ENCODE data around the gene NSD2.
"Not testable (repeated sequence)": the region's sequence is repeated elsewhere in the genome, so short reads cannot be mapped to it uniquely, and the experiment has no call there.

The NSD2 gene

DNA sequence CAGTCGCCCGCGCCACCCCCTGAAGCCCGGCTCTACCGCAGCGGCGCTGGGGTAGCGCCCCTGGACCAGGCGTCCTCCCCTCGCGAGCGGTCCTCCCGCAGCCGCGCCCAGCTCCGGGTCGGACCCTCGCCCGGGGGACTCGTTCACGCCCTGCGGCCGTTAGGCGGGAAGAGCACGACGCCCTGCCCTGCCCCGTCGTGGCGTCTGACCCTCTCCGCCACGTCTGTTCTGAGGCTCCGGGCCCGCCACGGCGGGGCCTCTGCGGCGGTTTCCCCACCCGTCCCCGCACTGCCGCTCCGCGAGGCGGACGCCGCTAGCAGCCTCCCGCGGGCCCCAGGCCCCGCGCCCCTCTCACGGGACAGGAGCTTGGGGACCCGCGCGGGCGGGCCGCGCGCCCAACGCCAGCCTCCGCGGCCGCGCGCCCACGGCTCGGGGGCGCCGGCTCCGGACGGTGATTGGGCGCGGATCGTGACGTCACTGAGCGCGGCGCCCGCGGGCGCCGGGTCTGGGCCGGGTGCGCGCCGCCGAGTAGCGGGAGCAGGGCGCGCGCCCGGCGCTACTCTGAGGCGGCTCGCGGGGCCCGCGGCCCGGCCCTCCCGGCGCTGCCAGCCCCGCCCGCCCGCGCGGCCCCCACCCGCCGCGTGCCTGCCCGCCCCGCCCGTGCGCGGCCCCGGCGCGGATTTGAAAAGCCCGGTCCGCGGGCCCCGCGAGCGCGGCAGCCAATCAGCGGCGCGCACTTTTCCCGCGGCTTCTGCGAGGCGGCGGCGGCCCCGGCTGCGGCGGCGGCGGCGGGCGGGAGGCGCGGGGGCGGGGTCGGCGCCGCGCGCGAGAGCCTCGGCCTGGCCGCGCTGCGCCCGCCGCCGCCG, at the start of gene NSD2:
NSD2 (plus strand) TSS at position 816 of the 866 bp plus-strand sequence. CDS start 29,262 bp downstream, outside the sequence.
- DNase-seq (ENCODE audit: low read depth in 2 of 2), result peak; percentile 80 to 85

DNA sequence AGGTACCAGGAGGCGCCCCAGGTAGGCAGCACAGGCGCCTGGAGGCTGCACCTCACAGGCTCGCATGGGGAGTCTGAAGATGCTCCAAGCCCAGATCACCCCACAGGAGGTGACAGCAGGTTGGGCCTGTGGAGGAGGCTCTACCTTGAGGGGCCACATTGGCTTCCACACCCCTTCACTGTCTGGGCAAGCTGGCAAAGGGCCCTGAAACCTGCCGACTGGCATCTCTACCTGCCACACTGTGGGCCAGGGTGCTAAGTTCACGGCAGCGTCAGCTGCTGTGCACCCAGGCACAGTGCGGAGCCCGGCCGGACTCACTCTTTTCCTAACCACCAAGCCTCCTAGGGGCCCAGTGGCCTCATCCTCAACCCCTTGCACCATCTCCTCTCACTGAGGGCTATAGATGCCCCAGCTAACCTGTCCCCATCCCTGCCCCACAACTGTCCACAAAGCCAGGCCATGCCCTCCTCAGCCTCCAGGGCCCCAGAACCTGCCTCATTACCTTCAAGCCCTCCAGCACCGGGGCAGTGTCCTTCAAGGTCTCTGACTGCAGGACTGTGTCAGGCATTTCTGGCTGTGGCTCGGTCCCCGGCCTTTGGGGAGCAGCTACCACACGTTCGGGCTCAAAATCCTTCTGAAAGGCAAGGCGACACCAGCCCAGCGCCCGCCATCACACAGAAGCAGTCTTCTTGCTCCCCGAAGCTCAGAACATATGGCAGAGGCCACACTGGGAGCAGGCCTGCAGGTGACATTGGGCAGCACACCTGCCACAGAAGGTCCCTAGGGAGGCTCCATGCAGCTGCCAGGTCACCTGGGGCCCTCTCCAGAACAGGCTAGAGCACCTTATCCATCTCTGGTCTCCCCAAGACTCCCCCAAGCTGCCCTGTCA, 49.3 kb upstream of the NSD2 start:
- no peak for DNase-seq (ENCODE audit: low read depth in 2 of 2)

DNA sequence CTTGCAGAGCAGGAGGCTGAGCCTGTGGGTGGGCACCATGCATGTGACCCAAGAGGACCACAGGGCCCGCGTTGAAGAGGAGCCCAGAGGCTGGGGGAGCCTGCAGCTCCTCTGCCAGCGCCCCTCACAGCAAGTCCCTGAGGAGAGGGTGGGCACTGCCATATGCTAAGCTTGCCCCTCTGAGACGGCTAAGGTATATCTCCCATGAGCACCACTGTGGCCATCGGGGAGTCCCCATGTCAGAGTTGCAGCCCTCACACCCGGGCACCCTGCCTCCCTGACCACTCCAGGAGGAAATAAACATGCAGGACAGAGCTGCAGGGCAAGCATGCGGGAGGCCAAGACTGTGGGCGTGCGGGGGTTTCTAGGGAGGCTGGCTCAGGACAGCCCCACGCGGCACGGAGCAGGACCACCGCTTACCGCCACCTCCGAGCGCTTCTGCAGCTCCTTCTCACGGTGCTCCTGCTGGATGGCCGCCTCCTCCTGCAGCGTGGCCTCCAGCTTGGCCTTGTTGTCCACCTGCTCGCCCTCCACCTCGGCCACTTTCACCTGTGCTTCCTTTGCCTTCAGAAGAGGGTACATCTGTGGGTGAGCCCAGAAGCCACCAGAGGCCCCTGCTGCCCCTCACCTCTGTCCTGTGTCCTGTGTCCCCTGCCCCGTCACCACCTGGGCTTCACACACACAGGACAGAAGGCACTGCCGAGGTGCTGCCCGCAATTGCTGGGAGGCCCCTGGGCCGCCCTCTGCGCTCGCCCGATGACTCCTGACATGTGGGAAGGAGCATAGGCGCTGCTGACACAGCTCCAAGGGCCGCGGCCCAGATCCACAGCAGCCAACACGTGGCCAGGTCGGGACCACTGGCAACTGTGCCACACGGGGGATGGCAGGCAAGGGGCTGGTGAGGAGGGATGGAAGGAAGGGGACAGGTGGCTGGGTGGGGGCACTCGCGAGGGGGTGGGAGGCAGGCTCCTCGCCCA, 48.3 kb upstream of the NSD2 start:
- no peak for DNase-seq (ENCODE audit: low read depth in 2 of 2)

DNA sequence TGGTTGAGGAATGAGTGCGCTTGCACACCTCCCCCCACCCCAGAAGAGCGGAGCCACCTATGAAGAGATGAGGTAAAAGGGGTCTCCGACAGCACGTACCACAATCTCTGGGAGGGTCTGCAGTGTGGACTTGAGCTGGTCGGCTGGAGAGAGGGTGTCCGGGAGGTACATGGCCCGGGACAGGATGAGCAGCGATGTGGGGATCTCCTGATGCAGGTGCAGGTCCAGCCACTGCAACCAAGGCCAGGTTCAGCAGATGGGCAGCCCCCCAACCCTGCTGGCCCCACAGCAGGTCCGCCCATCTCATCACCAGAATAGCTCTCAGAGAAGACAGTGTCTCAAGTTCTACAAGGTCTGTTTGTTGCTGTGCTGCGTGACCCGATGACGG, 47.7 kb upstream of the NSD2 start:
- DNase-seq (ENCODE audit: low read depth in 2 of 2), result no peak

DNA sequence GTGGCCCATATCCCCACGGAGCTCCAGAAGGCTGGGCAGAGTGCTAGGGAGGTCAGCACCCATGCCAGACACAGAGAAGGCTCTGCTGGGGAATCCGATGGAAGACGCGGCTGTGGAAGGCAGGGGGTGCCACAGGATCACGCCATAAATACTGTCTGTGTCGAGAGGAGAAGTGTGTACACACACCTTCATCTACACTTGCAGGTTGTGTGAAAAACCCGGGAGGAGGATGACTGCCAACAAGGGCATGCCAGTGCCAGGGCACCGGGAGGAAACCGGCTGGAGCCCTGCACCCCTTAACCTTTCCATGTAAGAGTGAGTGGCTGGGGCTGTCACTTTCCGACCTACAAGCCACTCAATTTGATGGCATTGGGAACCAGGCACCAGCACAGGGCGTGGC, 46.4 kb upstream of the NSD2 start:
- DNase-seq (ENCODE audit: low read depth in 2 of 2), result no peak

DNA sequence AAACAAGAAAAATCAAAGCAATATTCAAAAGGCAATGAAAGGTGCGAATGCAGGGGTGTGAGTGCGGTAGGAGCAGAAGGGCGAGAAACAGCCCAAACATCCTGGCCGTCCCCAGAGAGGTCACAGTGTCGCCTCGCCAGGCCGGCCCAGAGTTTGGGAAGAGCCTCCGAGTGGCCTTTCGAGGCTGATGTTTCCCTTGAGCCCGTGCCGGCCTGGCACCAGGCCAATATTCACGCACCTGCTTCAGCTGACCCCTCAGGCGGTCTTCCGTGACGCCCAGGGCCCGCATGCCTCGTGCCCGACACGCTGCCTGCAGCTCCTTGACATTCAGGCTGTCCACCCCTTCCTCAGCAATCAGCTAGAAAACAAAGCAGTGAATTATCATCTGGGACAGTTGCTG, 45.9 kb upstream of the NSD2 start:
- no peak for DNase-seq (ENCODE audit: low read depth in 2 of 2)

DNA sequence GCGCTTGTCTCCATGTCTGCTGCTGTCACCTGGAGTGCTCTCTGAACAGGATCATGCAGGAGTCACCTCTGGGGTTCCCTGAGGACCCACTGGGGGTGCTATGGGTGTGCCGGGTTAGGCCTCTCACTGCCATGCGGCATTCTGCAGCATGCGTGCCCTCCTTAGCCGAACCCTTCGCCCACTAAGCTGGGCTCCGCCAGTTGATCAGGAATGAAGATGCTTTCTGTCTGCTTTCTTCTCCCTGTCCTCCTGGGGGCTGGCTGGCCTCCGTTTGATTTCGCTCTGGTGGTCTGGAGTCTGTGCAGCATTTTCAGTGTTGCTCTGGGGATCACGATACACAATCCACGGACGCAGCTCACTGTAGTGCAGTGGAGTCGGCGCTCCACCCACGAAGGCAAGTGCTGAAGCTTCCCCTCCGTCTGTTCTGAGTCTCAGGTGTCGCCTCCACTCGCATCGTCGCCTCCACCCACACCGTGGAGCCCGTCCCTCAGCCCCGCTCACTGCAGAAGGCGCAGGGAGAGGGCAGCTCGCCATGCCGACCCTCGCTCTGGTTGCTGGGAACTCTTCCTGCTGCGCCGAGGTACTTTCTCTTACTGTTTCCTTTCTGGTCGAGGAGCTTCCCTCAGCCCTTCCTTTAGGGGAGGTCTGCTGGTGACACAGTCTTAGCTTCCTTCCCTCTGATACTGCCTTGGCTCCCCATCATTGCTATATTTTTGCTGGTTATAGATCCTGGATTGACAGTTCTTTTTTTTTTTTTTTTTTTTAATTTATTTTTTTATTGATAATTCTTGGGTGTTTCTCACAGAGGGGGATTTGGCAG, 44.5 kb upstream of the NSD2 start:
- DNase-seq (ENCODE audit: low read depth in 2 of 2), result no peak

DNA sequence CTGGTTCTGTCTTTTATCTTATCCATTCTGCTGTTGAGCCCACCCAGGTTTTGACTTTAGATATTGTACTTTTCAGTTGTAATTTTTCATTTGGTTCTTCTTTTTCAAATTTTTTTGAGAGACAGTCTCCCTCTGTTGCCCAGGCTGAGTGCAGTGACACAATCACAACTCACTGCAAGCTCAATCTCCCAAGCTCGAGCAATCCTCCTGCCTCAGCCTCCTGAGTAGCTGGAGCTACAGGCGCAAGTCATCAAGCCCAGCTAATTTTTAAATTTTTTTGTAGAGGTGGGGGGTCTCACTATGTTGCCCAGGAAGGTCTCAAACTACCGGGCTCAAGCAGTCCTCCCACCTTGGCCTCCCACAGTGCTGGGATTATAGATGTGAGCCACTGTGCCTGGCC, 41.0 kb upstream of the NSD2 start:
- no peak for DNase-seq (ENCODE audit: low read depth in 2 of 2)

DNA sequence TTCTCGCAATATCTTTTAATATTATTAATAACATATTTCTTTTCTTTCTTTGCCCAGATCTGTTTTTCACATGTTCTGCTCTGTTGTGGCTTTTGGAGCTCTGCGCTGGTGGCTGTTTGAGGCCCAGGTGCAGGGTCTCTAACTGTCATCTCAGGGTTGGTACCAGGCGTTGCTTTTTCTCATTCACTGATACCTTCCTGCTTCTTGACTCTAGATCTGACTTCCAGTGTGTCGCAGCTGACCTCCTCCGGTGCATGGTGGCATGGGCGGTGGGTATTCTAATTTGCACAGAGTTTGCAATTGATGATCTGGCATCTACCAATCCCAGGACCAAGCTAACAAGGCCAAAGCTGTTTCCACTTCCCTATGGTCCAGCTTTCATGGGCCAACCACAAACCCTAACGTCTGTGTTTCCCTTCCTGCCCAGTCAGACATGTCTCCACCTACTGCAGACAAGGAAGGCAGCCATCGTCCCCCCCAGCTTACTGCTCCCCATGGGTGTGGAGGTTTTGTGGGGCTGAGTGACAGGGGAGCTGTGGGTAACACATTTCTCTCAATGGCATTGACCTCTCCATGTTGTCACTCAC, 40.5 kb upstream of the NSD2 start:
- no peak for DNase-seq (ENCODE audit: low read depth in 2 of 2)

DNA sequence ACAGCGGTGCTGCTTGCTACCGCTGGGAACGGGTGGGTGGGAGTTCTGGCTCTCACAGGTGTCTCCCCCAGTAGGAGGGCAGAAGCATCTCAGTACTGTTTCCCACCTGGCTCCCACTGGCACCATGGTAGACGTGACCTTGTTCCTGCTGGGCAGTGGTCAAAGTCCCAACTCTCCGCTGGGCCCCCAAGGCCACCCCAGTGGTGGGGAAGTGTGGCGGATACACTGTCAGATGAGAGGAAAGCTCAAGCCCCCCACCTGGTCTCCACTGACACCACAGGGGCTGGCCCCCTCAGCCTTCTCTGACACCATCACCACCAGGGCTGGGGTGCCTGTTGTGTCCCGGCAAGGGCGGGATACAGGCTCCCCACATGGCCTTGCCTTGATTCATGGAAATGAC, 39.9 kb upstream of the NSD2 start:
- no peak for DNase-seq (ENCODE audit: low read depth in 2 of 2)

DNA sequence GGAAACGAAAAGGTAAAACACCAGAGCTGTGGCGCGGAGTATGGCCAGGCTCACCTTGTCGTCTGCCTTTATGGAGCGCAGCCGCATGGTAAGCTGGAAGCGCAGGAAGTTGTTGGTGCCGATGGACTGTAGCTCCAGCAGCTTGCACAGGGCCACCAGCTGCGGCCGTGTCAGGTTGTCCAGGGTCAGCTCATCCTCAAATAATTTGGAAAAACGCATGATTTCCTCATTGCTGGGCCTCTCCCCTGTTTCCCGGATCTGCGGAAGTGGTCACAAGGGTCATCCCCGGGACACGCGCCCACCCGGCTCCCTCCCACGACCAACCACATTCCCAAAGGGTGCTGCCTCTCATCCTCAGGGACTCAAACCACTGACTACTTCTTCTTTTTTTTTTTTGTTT, 38.5 kb upstream of the NSD2 start:
- no peak for DNase-seq (ENCODE audit: low read depth in 2 of 2)

DNA sequence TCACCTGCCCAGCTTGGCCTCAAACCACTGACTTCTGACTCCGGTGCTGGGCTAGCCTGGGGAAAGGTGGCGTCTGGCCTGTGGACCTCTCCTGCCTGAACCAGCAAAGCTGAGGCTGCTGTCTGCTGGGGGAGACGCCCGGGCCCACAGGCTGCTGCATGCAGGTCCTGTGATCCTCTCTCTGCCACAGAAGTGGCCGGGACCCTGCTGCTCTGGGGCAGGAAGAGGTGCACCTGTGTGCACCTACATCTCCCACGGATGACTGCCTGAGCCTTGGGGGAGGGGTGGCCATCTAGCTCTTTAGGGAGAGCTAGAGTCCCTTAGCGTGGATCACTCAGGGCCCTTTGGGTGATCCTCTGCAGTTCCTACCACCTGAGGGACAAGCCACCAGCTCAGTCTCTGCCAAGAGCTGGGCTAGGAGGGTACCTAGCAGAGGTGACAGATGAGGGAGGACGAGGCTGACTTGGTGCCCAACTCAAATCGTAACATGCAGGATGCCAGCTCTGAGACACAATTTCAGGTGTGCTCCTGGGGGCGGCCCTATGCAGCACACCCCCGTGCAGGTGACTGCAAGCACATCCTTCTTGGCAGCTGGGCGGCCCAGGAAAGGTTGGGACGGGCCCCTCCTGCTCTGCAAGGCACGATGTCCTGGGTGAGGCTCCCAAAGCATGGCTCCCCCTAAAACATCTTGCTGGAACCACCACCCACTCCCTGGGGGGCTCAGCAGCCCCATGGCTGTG, 37.7 kb upstream of the NSD2 start:
- no peak for DNase-seq (ENCODE audit: low read depth in 2 of 2)

DNA sequence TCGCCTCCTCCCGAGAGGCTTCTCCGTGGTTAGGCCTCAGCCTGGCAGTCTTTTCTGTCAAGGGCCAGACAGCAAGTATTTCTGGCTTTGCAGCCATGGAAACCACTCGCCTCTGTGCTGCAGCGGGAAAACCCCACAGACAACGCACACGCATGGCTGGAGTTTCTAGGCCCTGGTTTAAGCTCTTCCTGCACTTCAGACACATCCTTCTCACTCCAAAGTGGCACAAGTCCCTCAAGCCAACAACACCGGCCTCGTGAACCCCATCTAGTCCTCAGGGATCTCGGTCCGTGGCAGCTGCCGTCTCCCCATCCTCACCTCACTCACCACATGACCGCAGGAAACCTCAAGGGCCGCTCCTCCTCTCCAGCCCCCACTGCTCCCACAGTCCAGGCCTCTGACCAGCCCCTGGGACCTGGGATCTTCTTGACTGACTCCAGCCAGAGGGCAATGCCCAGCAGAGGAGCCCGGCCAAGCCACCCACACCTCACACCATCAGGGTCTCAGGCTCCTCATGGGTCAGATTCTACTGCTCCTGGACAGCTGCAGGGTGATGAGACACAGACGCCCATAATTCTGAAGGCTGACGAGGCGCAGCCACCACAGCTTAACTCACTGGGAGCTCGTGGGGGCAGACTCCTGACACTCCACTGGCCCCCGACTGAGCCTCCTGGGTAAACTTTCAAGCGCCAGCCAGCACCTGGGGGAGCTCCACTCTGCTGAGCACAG, 37.0 kb upstream of the NSD2 start:
- DNase-seq (ENCODE audit: low read depth in 2 of 2), result no peak

DNA sequence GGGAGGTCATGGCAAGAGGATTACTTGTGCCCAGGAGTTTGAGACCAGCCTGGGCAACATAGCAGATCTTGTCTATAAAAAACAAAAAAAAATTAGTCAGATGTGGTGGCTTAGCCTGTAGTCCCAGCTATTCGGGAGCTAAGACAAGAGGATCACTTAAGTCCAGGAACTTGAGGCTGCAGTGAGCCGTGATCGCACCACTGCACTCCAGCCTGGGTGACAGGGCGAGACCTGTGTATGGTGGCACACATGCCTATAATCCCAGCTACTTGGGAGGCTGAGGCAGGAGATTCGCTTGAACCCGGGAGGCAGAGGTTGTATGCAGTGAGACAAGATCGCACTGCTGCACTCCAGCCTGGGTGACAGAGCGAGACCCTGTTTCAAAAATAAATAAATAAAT, 35.4 kb upstream of the NSD2 start:
- not testable (repeated sequence) for DNase-seq (ENCODE audit: low read depth in 2 of 2)

DNA sequence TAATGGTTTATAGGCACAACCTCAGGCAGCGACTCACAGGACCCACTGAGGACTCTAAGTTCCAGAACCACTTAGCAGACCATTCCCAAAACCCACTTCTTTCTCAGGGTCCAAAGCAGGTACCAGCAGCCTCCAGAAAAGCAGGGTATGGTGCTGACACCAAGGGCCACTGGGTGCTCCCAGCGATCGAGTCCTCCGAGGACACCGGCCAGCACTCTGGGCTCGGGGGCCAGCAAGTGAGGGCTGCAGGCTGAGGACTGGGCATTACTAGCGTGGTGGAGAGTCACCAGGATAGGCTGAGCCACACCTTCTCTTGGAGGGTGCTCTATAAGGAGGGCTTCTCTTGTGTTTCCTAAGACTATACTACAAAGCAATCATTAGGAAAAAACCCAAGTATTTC, 34.5 kb upstream of the NSD2 start:
- no peak for DNase-seq (ENCODE audit: low read depth in 2 of 2)

DNA sequence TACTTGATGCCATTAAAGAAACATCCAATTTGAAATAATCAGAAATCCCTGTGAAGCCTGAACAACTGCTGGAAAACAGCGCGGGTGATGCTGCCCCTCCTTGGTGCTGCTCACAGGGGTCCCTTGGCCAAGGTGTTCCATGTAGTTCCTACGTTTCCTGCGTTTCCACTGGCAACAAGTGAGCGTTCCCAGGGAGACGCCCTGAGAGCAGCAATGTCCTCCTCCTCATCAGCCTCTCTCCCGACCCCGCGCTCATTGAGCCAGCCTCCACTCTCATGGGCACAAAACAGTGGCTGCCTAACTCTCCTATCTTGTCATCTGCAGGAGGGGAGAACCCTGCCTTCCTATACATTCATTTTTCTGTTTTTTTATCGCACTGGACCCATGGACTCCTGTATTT, 34.1 kb upstream of the NSD2 start:
- DNase-seq (ENCODE audit: low read depth in 2 of 2), result no peak

DNA sequence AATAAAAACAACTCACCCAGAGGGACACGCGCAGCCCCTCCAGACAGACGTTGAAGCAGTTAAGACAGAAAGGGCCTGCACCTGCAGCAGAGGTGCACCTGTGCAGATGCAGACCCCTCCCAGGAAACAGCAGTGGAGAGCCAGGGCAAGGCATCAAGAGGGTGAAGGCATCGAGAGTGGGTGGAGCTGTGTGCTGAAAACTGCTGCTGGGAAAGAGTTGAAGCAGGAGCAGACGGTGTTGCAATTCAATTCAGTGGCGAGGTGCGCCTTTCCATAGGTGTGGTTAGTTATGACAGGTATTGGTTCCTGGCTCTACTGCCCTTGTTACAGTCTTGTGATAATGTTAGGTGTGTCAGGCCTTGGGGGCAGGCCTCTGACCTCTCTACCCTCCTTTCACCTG, 31.9 kb upstream of the NSD2 start:
- no peak for DNase-seq (ENCODE audit: low read depth in 2 of 2)

DNA sequence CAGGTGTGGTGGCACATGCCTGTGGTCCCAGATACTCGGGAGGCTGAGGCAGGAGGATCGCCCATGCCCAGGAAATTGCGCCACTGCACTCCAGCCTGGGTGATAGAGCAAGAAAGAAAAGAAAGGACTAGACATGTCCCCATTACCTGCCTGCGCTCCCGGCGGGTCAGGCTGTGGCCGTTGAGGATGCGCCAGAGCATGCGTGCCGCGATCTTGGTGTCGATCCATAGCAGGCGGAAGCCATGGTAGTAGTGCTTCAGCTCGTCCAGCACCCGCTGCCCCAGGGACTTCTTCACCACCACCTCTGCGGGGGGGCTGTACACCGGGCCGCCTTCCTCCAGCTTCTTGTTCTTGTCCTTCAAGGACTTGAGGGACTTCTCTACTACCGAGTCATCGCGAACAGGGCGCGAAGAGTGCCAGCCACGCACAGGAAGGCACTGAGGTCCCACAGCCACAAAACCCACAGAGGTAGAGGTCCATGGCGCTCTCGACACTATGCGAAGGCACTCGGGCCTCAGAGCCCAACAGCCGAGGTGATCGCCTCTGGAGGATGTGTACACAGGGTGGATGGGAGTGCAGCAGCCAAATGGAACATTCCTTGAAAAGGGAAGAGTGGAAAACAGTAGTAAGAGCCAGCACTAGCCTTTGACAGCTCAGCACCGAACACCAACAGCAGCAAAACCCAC, 29.8 kb upstream of the NSD2 start:
- no peak for DNase-seq (ENCODE audit: low read depth in 2 of 2)

DNA sequence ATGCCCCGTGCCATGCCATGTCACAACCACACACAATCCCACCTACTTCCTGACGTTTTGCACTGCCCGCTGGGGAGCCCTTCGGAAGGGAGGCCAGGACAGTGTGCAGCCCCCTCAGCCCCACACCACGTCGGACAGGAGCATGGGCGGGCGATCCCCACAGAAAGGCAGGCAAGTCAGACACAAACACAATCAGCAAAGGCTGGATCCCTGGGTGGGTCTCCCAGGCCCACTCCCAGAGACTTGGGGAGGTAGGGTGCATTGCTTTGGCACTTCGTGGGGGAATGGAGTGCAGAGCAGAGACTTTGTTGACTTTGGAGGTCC, 29.3 kb upstream of the NSD2 start:
- no peak for DNase-seq (ENCODE audit: low read depth in 2 of 2)
